ENCODE measurements around the gene NSFL1C. TPM values are rescaled to one million over a fixed set of nuclear protein-coding genes. Genes with fewer than 3 reads are reported as not detected.
A peak's percentile ranks its signal among the peaks of the same experiment; 100 is the strongest.

The NSFL1C gene
- total RNA-seq, 2 donors from 2014 or later = 43.0 to 54.5 TPM

- intact Hi-C loops (cut with DNase I) = no loop called here
- Histone ChIP-seq H3K4me1 (replicated peaks) (no peaks in the 10 kb centered on the region), H3K27me3 (replicated peaks; ENCODE audit: insufficient read depth) (no peaks in the 10 kb centered on the region), H3K27ac (no peak overlapping the region), H3K9me3 (no peaks in the 10 kb centered on the region), H3K36me3 (peaks cover 7 to 34% of the 10 kb centered on the region in 2 donors), H3K4me3 (no peak overlapping the region)
- TF ChIP-seq POLR2A (IDR thresholded peaks at IDR 0.05) (no peak), CTCF (IDR thresholded peaks at IDR 0.05) (no peak), POLR2AphosphoS5 (IDR thresholded peaks at IDR 0.05) (no peak)
- no peak for DNase-seq (ENCODE audit: low spot score)
- 70% methylated on average over 5 of the region's 5 CpGs for WGBS
Measured at GRCh38 chr20:1443085-1443484, 23.6 kb downstream of the NSFL1C start.

- H3K27me3 ChIP-seq (replicated peaks; ENCODE audit: insufficient read depth) = no peaks in the 10 kb centered on the region
- H3K4me3 ChIP-seq = no peak overlapping the region
- H3K9me3 ChIP-seq = no peaks in the 10 kb centered on the region
- peaks cover 5 to 34% of the 10 kb centered on the region in 2 donors for H3K36me3 ChIP-seq
- intact Hi-C loops (cut with DNase I) = no loop called here
- no peak for DNase-seq (ENCODE audit: low spot score)
- no peak overlapping the region for H3K27ac ChIP-seq
- TF ChIP-seq CTCF (IDR thresholded peaks at IDR 0.05) (no peak), POLR2A (IDR thresholded peaks at IDR 0.05) (no peak), POLR2AphosphoS5 (IDR thresholded peaks at IDR 0.05) (no peak)
- 94% methylated on average over 2 of the region's 2 CpGs for WGBS
- no peaks in the 10 kb centered on the region for H3K4me1 ChIP-seq (replicated peaks)
Measured at GRCh38 chr20:1442304-1442703, 24.3 kb downstream of the NSFL1C start.

- DNase-seq (ENCODE audit: low spot score) = no peak
- intact Hi-C loops (cut with DNase I) = no loop called here
- Histone ChIP-seq H3K4me1 (replicated peaks) (no peaks in the 10 kb centered on the region), H3K9me3 (no peaks in the 10 kb centered on the region), H3K4me3 (no peak overlapping the region), H3K27ac (no peak overlapping the region), H3K27me3 (replicated peaks; ENCODE audit: insufficient read depth) (no peaks in the 10 kb centered on the region), H3K36me3 (peaks cover 5 to 33% of the 10 kb centered on the region in 2 donors)
- 89% methylated on average over 3 of the region's 3 CpGs for WGBS
- no peak for TF ChIP-seq POLR2A (IDR thresholded peaks at IDR 0.05)
- TF ChIP-seq CTCF (IDR thresholded peaks at IDR 0.05) = no peak
- no peak for TF ChIP-seq POLR2AphosphoS5 (IDR thresholded peaks at IDR 0.05)
Measured at GRCh38 chr20:1441133-1441532, 25.5 kb downstream of the NSFL1C start.

GRCh38 chr20:1440024-1440423, 26.6 kb downstream of the NSFL1C start:
- peaks cover 0 to 21% of the 10 kb centered on the region in 2 donors for H3K36me3 ChIP-seq
- H3K4me3 ChIP-seq = no peak overlapping the region
- no peak for TF ChIP-seq POLR2AphosphoS5 (IDR thresholded peaks at IDR 0.05)
- peak in 1 of 4 experiments; percentile 30 for TF ChIP-seq CTCF (IDR thresholded peaks at IDR 0.05)
- TF ChIP-seq POLR2A (IDR thresholded peaks at IDR 0.05) = no peak
- H3K9me3 ChIP-seq = no peaks in the 10 kb centered on the region
- intact Hi-C loops (cut with DNase I) = no loop called here
- H3K27me3 ChIP-seq (replicated peaks; ENCODE audit: insufficient read depth) = no peaks in the 10 kb centered on the region
- no peaks in the 10 kb centered on the region for H3K4me1 ChIP-seq (replicated peaks)
- no peak for DNase-seq (ENCODE audit: low spot score)
- 84% methylated on average over 6 of the region's 6 CpGs for WGBS
- H3K27ac ChIP-seq = no peak overlapping the region

- Histone ChIP-seq H3K27me3 (replicated peaks; ENCODE audit: insufficient read depth) (no peaks in the 10 kb centered on the region), H3K9me3 (no peaks in the 10 kb centered on the region), H3K4me1 (replicated peaks) (no peaks in the 10 kb centered on the region), H3K36me3 (peaks cover 0 to 12% of the 10 kb centered on the region in 2 donors), H3K27ac (no peak overlapping the region), H3K4me3 (no peak overlapping the region)
- intact Hi-C loops (cut with DNase I) = no loop called here
- no peak for DNase-seq (ENCODE audit: low spot score)
- WGBS = 100% methylated on average over 1 of the region's 1 CpG
- TF ChIP-seq POLR2A (IDR thresholded peaks at IDR 0.05) (no peak), CTCF (IDR thresholded peaks at IDR 0.05) (no peak), POLR2AphosphoS5 (IDR thresholded peaks at IDR 0.05) (no peak)
Measured at GRCh38 chr20:1438361-1438760, 28.3 kb downstream of the NSFL1C start.
